ENCODE data around the gene NRCAM. TPM values are rescaled to one million over a fixed set of nuclear protein-coding genes. Genes with fewer than 3 reads are reported as not detected.

NRCAM gene
- total RNA-seq, 2 donors from 2014 or later = 17.9 to 28.2 TPM

DNA sequence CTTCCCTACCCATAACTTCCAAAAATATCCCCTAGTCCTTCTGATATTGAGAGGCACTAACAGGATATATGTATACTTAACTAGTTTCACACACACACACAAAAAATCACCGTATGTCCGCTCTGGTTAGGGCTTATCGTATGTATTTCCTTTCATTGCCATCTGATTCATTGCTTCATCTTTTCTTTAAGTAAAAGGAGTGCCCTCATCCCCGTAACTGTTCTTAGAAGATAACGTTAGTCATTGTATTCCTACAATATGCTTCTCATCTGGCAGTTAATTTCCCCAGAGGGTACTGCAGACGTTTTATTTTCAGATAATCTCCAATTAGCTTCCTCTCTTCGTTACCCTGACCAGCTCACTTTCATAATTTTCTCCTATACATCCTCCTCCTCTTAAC, 37.3 kb downstream of the NRCAM start:
- no peak overlapping the region for H3K9ac ChIP-seq (ENCODE audit: extremely low read depth, low read length, poor library complexity, severe bottlenecking)
- no peaks in the 10 kb centered on the region for H3K9me3 ChIP-seq (ENCODE audit: control insufficient read depth, low read length)
- no peaks in the 10 kb centered on the region for H3K36me3 ChIP-seq (ENCODE audit: control insufficient read depth, insufficient read depth, low read length)
- Mint-ChIP-seq H3K27me3 (ENCODE audit: insufficient read depth) (no peaks in the 10 kb centered on the region), H3K27ac (no peak overlapping the region), H3K4me1 (peaks cover 18% of the 10 kb centered on the region), H3K9me3 (no peaks in the 10 kb centered on the region), H3K36me3 (ENCODE audit: low read depth) (no peaks in the 10 kb centered on the region), H3K4me3 (no peak overlapping the region)
- H3K27ac ChIP-seq (ENCODE audit: low read depth, low read length) = no peak overlapping the region
- no peak for DNase-seq
- H3K4me3 ChIP-seq (ENCODE audit: low read length) = no peak overlapping the region
- no peaks in the 10 kb centered on the region for H3K27me3 ChIP-seq (ENCODE audit: control insufficient read depth, insufficient read depth, low read length, poor library complexity, severe bottlenecking)
- no peaks in the 10 kb centered on the region for H3K4me1 ChIP-seq (ENCODE audit: control insufficient read depth, insufficient read depth, low read length)
- 90 to 94% methylated on average over 7 of the region's 7 CpGs for WGBS, 2 experiments (ENCODE audit: insufficient coverage in 1 of 2, insufficient read length in 1 of 2)
- TF ChIP-seq CTCF (conservative IDR thresholded peaks at IDR 0.05) = no peak

DNA sequence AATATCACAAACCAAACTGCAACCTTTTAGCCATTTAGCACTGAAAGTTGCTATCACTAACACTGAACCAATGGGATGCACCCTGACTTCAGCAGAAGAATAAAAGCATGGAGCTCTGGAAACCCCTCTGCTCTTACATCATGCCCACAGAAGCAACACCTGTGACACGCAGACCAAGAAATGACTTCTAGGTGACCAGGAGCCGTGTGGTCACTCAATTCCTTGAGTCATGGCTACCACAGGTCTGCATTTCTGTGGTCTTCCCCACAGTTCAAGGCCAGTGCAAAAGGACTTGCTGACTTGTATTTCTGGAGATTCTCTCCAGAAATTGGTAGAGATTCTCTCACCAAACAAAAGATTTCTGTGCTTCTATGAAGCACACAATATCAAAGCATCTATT, 38.3 kb downstream of the NRCAM start:
- no peaks in the 10 kb centered on the region for H3K4me1 ChIP-seq (ENCODE audit: control insufficient read depth, insufficient read depth, low read length)
- 67 to 74% methylated on average over 2 of the region's 2 CpGs for WGBS, 2 experiments (ENCODE audit: insufficient coverage in 1 of 2, insufficient read length in 1 of 2)
- H3K27ac ChIP-seq (ENCODE audit: low read depth, low read length) = no peak overlapping the region
- no peak for DNase-seq
- no peaks in the 10 kb centered on the region for H3K9me3 ChIP-seq (ENCODE audit: control insufficient read depth, low read length)
- Mint-ChIP-seq H3K4me3 (no peak overlapping the region), H3K27me3 (ENCODE audit: insufficient read depth) (no peaks in the 10 kb centered on the region), H3K9me3 (no peaks in the 10 kb centered on the region), H3K36me3 (ENCODE audit: low read depth) (peaks cover under 1% of the 10 kb centered on the region), H3K27ac (no peak overlapping the region), H3K4me1 (peaks cover 21% of the 10 kb centered on the region)
- no peak overlapping the region for H3K9ac ChIP-seq (ENCODE audit: extremely low read depth, low read length, poor library complexity, severe bottlenecking)
- H3K27me3 ChIP-seq (ENCODE audit: control insufficient read depth, insufficient read depth, low read length, poor library complexity, severe bottlenecking) = no peaks in the 10 kb centered on the region
- no peaks in the 10 kb centered on the region for H3K36me3 ChIP-seq (ENCODE audit: control insufficient read depth, insufficient read depth, low read length)
- TF ChIP-seq CTCF (conservative IDR thresholded peaks at IDR 0.05) = no peak
- no peak overlapping the region for H3K4me3 ChIP-seq (ENCODE audit: low read length)

- peaks cover 20% of the 10 kb centered on the region for H3K4me1 Mint-ChIP-seq
- DNase-seq = no peak
- no peak overlapping the region for H3K4me3 Mint-ChIP-seq
- H3K36me3 Mint-ChIP-seq (ENCODE audit: low read depth) = peaks cover 2% of the 10 kb centered on the region
- WGBS, 2 experiments (ENCODE audit: insufficient coverage in 1 of 2, insufficient read length in 1 of 2) = 78 to 100% methylated on average over 2 to 4 of the region's 4 CpGs
- Histone ChIP-seq H3K27ac (ENCODE audit: low read depth, low read length) (no peak overlapping the region), H3K9ac (ENCODE audit: extremely low read depth, low read length, poor library complexity, severe bottlenecking) (no peak overlapping the region), H3K27me3 (ENCODE audit: control insufficient read depth, insufficient read depth, low read length, poor library complexity, severe bottlenecking) (no peaks in the 10 kb centered on the region), H3K9me3 (ENCODE audit: control insufficient read depth, low read length) (no peaks in the 10 kb centered on the region), H3K36me3 (ENCODE audit: control insufficient read depth, insufficient read depth, low read length) (no peaks in the 10 kb centered on the region), H3K4me1 (ENCODE audit: control insufficient read depth, insufficient read depth, low read length) (no peaks in the 10 kb centered on the region), H3K4me3 (ENCODE audit: low read length) (no peak overlapping the region)
- no peak for TF ChIP-seq CTCF (conservative IDR thresholded peaks at IDR 0.05)
- no peaks in the 10 kb centered on the region for H3K9me3 Mint-ChIP-seq
- H3K27ac Mint-ChIP-seq = no peak overlapping the region
- no peaks in the 10 kb centered on the region for H3K27me3 Mint-ChIP-seq (ENCODE audit: insufficient read depth)
These were observed 39.1 kb downstream of the NRCAM start for GRCh38 chr7:108417144-108417543.
